HG03442 (cell line): ENCODE results near the gene DNAI1.
A peak's percentile ranks its signal among the peaks of the same experiment; 100 is the strongest.
"Not testable (repeated sequence)": the region's sequence is repeated elsewhere in the genome, so short reads cannot be mapped to it uniquely, and the experiment has no call there.

ENCODE experiments used
- ATAC-seq: cut with Tn5 transposase; IDR thresholded peaks from one replicate; pipeline ENCODE4 v1.9.1; 2021; ENCODE audit warnings: mild to moderate bottlenecking, moderate library complexity; ENCODE audit not compliant: unreplicated experiment

The DNAI1 gene

GRCh38 chr9:34450644-34451043, 8.0 kb upstream of the DNAI1 start:
- ATAC-seq: no peak

DNA sequence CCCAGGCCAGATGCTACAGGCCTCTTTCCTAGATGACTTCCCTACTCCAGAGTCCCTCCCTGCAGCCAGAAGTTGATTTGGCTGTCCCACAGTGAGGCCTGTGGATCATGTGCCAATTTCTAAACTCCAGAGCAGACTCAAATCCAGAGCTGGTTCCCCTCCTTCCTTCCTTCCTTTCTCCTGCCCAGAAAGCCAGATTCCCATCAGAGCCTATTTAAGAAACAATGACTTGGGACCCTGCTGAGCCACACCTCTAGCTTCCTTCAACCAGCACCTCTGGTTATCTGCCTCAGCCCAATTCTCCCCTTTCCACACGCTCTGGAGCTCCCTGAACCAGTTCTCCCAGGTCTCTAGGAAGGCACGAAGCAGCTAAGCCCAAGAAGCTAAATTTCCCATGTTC, 7.5 kb upstream of the DNAI1 start:
- no peak for ATAC-seq

DNA sequence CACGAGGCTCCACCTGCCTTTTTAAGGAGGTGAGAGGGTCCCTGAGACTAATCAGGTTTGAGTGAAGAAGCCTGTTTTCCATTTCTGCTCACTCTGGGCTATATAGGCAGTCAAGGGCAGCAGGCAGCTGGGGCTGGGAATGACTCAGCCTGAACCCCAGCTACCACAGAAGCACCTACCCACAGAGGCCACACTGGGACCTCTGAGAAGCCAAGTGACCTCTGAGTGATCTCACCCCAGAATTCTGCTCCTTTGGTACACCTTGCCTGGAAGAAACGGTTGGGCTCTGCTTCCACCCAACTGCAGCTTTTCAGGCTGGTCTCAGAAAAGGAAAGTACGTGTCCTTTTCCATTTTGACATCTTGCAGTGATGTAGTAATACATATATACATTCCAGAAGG, 7.1 kb upstream of the DNAI1 start:
- peak; percentile 83 for ATAC-seq

DNA sequence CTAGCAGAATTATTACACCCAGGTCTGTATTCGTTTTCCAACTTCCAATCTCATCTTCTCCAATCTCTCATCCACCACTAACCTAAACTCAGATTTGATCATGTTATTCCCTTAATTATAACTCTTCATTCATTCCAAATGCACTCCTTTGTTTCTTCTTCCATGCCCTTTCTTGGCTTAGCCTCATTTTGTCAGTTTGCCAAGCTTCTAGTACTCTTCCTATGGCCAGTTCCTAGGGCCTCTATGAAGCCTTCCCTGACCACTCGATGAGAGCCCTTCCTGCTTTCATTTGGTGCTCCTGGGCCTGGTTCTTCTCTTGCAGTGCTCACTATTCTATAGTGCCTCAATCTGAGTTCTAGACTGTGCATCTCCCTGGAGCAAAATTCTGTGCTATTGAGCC, 6.0 kb upstream of the DNAI1 start:
- ATAC-seq: no peak

GRCh38 chr9:34454571-34455065, 4.0 kb upstream of the DNAI1 start:
- no peak for ATAC-seq

GRCh38 chr9:34456151-34456550, 2.5 kb upstream of the DNAI1 start:
- no peak for ATAC-seq

GRCh38 chr9:34456746-34457145, 1.9 kb upstream of the DNAI1 start:
- no peak for ATAC-seq

- ATAC-seq: no peak
Observed at GRCh38 chr9:34457266-34458012, 1.2 kb upstream of the DNAI1 start.

DNA sequence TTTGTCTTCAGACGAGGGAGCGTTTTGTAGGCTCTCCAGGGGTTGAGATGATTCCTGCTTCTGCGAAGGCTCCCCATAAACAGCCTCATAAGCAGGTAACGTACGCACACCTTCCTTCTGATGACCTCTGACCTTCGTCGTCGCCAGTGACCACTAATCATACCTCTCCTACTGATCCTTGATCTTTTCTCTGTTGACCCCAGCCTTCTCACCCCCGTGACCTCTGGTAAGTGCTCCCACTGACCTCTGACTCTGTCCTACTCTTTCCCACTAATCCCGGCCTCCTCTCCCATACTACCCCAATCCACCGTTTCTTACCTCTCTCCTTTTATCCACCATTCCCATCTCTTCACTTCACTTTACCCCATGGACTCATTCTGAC, 345 bp downstream of the DNAI1 start:
- ATAC-seq: no peak

- ATAC-seq: no peak
Observed at GRCh38 chr9:34459356-34459755, 751 bp downstream of the DNAI1 start.

DNA sequence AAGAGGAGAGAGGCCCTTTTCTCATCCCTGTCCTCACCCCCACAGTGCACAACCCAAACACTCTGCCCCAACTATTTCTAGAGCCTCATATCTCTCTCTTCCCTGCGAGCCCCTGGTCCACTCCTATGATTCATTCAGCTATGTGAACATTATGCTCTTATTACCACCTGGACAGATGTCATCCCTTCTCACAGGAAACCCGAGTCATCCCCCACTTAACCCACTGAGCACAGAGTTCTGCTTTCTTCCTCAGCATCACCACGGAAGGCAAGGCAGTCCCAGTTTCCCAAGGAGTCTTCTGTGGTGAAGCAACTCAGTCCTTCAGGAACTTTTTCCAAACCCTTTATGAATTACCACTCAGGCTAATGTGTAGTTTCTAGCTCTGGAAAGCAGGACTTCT, 1.3 kb downstream of the DNAI1 start:
- ATAC-seq: no peak

DNA sequence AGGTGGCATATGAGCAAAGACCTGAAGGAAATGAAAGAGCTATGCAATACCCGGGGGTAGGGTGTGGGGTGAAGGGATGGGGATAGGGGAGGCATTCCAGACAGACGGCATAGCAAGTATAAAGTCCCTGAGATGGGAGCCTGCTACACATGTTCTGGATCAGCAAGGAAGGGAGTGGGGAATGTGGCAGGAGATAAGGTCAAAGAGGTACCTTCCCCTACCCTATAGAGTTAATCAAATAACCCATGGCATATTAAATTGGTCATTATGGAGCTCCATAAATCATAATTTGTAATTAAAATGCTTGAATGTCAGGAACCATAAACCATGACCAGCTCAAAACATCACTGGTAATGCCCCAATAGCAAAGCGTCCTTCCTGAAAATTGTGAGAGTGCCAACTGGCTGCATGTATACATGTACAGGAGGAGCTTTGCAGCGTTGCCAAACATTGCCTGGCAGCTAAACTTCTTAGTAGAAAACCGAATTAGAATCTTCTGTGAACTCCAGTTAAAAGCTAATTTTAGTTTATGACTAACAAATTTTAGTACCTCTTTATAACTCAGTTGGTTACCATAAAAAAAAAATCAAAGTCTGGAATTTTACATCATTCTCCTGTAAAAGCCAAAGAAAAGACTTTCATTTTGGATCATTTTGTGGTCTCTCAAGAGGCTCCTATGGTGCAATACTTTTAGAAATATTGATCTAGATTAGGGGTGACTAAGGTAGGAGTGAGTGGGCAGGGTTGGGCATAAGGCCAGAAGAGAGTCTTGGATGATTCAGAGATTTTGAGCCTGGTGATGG, 4.7 kb downstream of the DNAI1 start:
- no peak for ATAC-seq

GRCh38 chr9:34463901-34464232, 5.3 kb downstream of the DNAI1 start:
- ATAC-seq: no peak

DNA sequence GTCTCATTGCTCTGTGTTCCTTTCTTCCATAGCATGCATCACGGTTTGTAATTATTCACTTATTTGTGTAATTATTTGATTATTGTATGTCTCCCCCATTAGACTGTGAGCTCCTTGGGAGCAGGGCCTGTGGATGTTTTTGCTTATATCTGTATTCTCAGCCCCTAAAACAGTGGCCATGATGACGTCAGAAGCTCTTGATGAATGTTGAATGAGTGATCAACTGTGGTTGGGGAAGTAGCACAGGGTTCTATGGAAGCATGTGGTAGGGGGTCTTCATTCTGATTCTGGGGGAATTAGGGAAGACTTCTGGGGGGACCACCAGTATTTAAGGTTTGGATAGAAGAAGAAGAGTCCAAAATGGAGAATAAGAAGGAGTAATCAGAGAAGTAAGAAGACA, 6.0 kb downstream of the DNAI1 start:
- no peak for ATAC-seq

DNA sequence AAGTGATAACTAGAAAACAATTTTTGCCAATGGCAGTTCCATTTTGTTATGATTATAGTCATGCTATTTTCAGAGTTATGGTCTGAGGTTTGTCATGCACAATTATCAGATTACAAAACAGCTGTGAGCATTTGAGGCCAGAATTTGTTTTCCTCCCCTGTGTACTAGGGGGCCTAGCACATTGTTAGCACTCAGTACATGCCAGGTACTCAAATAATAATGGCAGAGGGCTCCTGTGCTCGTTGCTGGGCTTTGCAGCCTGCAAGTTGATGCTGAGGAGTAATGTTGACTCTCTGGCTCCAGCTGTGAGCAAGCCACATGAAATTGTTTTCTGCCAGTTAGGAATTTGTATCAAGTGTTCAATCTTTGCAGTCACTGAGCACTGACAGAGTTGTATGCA, 6.9 kb downstream of the DNAI1 start:
- no peak for ATAC-seq

- no peak for ATAC-seq
Observed at GRCh38 chr9:34475097-34475496, 16.5 kb downstream of the DNAI1 start.

- ATAC-seq: no peak
Observed at GRCh38 chr9:34477541-34477940, 18.9 kb downstream of the DNAI1 start.

DNA sequence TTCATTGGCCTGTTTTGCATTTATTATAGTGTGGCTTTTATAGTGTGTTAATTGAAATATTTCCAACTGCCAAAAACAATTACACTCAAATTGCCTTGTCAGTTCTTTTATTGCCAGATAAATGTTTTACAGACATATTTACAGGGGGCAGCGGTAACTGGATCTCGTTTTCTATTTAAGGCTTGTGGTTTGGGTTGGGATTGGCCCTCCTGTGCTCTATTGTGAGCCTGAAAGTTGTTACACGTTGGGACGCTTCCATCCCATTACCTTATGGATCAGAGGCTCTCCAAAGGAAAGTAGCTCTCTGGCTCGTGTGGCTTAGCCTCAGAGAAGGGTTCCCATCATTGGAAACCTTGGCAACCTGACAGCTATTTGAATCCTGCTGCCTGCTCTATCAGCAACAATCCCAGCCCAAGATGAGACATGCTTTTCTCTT, 20.8 kb downstream of the DNAI1 start:
- no peak for ATAC-seq

DNA sequence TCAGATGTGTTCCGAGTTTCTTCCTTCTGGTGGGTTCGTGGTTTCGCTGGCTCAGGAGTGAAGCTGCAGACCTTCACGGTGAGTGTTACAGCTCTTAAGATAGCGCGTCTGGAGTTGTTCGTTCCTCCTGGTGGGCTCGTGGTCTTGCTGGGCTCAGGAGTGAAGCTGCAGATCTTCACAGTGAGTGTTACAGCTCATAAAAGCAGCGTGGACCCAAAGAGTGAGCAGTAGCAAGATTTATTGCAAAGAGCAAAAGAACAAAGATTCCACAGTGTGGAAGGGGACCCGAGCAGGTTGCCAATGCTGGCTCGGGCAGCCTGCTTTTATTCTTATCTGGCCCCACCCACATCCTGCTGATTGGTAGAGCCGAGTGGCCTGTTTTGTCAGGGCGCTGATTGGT, 23.0 kb downstream of the DNAI1 start:
- not testable (repeated sequence) for ATAC-seq

DNA sequence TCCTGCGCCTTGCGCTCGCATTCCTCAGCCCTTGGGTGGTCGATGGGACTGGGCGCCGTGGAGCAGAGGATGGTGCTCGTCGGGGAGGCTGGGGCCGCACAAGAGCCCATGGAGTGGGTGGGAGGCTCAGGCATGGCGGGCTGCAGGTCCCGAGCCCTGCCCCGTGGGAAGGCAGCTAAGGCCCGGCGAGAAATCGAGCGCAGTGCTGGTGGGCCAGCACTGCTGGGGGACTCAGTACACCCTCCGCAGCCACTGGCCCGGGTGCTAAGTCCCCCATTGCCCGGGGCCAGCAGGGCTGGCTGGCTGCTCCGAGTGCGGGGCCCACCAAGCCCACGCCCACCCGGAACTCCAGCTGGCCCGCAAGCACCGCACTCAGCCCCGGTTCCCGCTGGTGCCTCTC, 24.1 kb downstream of the DNAI1 start:
- ATAC-seq: not testable (repeated sequence)

- ATAC-seq: no peak
Observed at GRCh38 chr9:34484678-34485077, 26.1 kb downstream of the DNAI1 start.

- no peak for ATAC-seq
Observed at GRCh38 chr9:34485822-34486221, 27.2 kb downstream of the DNAI1 start.
